ENCODE measurements around the gene MN1. TPM values are rescaled to one million over a fixed set of nuclear protein-coding genes. Genes with fewer than 3 reads are reported as not detected.
A peak's percentile ranks its signal among the peaks of the same experiment; 100 is the strongest.

MN1 gene
- total and polyA plus RNA-seq, 4 experiments from 2014 or later, result 0.02 to 0.58 (median 0.35) TPM; not detected in 1

GRCh38 chr22:27794226-27794625, 7.3 kb downstream of the MN1 start:
- Histone ChIP-seq H3K4me1 (ENCODE audit: insufficient read depth, low read length) (no peaks in the 10 kb centered on the region), H3K36me3 (ENCODE audit: insufficient read depth, low read length) (no peaks in the 10 kb centered on the region), H3K27me3 (ENCODE audit: insufficient read depth, low read length) (no peaks in the 10 kb centered on the region), H3K9me3 (ENCODE audit: control insufficient read depth in 1 of 2, low read length in 2 of 2) (no peaks in the 10 kb centered on the region), H3K4me3 (ENCODE audit: low read length in 2 of 2) (no peak overlapping the region), H3K27ac (ENCODE audit: low read depth, low read length) (no peak overlapping the region)
- no peak for DNase-seq
- ChIA-PET CTCF (ENCODE audit: partially characterized antibody) (no interaction called here), POLR2A (ENCODE audit: partially characterized antibody) (no interaction called here)
- no peaks in the 10 kb centered on the region for H3K9me3 Mint-ChIP-seq
- H3K4me3 Mint-ChIP-seq, result no peak overlapping the region
- intact Hi-C loops (cut with micrococcal nuclease), result no loop called here
- H3K27me3 Mint-ChIP-seq, result peaks cover 0 to 3% of the 10 kb centered on the region in 2 donors
- H3K36me3 Mint-ChIP-seq, result no peaks in the 10 kb centered on the region
- peak overlapping the region in 1 of 7 donors; percentile 42 for H3K27ac Mint-ChIP-seq
- H3K4me1 Mint-ChIP-seq, result no peaks in the 10 kb centered on the region

DNA sequence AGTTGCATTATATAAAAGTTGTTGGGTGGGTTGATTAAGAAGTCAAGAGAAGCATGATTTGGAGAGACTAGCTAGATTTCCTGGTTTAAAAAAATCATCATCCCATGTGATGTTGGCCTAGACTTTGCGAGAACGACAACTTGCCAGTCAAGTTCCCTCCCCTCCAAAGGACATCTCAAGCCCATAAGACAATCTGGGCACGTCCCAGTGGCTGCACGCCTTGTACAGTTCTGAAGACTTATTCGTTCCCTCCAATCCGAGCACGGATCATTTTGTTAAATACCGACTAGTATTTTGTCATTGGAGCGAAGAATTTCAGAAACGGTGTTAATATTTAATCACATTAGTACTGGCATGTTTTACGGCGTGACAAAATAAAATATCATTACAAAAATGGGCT, 8.0 kb downstream of the MN1 start:
- H3K27me3 ChIP-seq (ENCODE audit: insufficient read depth, low read length), result no peaks in the 10 kb centered on the region
- H3K4me3 ChIP-seq (ENCODE audit: low read length in 2 of 2), result no peak overlapping the region
- Mint-ChIP-seq H3K36me3 (no peaks in the 10 kb centered on the region), H3K4me1 (no peaks in the 10 kb centered on the region), H3K27me3 (peaks cover 0 to 3% of the 10 kb centered on the region in 2 donors), H3K27ac (no peak overlapping the region), H3K9me3 (no peaks in the 10 kb centered on the region), H3K4me3 (no peak overlapping the region)
- intact Hi-C loops (cut with micrococcal nuclease), result no loop called here
- H3K36me3 ChIP-seq (ENCODE audit: insufficient read depth, low read length), result no peaks in the 10 kb centered on the region
- no peaks in the 10 kb centered on the region for H3K9me3 ChIP-seq (ENCODE audit: control insufficient read depth in 1 of 2, low read length in 2 of 2)
- H3K27ac ChIP-seq (ENCODE audit: low read depth, low read length), result no peak overlapping the region
- ChIA-PET POLR2A (ENCODE audit: partially characterized antibody) (no interaction called here), CTCF (ENCODE audit: partially characterized antibody) (no interaction called here)
- DNase-seq, result no peak
- no peaks in the 10 kb centered on the region for H3K4me1 ChIP-seq (ENCODE audit: insufficient read depth, low read length)

GRCh38 chr22:27792452-27793161, 8.9 kb downstream of the MN1 start:
- H3K4me3 Mint-ChIP-seq, result no peak overlapping the region
- H3K27me3 Mint-ChIP-seq, result peaks cover 2 to 3% of the 10 kb centered on the region in 2 donors
- H3K27me3 ChIP-seq (ENCODE audit: insufficient read depth, low read length), result no peaks in the 10 kb centered on the region
- POLR2A ChIA-PET (ENCODE audit: partially characterized antibody), result no interaction called here
- H3K36me3 ChIP-seq (ENCODE audit: insufficient read depth, low read length), result no peaks in the 10 kb centered on the region
- H3K4me1 ChIP-seq (ENCODE audit: insufficient read depth, low read length), result no peaks in the 10 kb centered on the region
- no peaks in the 10 kb centered on the region for H3K9me3 ChIP-seq (ENCODE audit: control insufficient read depth in 1 of 2, low read length in 2 of 2)
- no peak overlapping the region for H3K27ac Mint-ChIP-seq
- no peak overlapping the region for H3K27ac ChIP-seq (ENCODE audit: low read depth, low read length)
- no peak overlapping the region for H3K4me3 ChIP-seq (ENCODE audit: low read length in 2 of 2)
- CTCF ChIA-PET (ENCODE audit: partially characterized antibody), result no interaction called here
- no peaks in the 10 kb centered on the region for H3K9me3 Mint-ChIP-seq
- H3K36me3 Mint-ChIP-seq, result no peaks in the 10 kb centered on the region
- intact Hi-C loops (cut with micrococcal nuclease), result no loop called here
- no peaks in the 10 kb centered on the region for H3K4me1 Mint-ChIP-seq
- no peak for DNase-seq

GRCh38 chr22:27791859-27792241, 9.7 kb downstream of the MN1 start:
- CTCF ChIA-PET (ENCODE audit: partially characterized antibody), result no interaction called here
- H3K4me3 Mint-ChIP-seq, result no peak overlapping the region
- no peaks in the 10 kb centered on the region for H3K36me3 Mint-ChIP-seq
- H3K27me3 ChIP-seq (ENCODE audit: insufficient read depth, low read length), result no peaks in the 10 kb centered on the region
- H3K4me1 Mint-ChIP-seq, result no peaks in the 10 kb centered on the region
- H3K27ac Mint-ChIP-seq, result no peak overlapping the region
- H3K27me3 Mint-ChIP-seq, result peaks cover 2 to 3% of the 10 kb centered on the region in 2 donors
- no peak for DNase-seq
- intact Hi-C loops (cut with micrococcal nuclease), result no loop called here
- H3K4me3 ChIP-seq (ENCODE audit: low read length in 2 of 2), result no peak overlapping the region
- no peaks in the 10 kb centered on the region for H3K9me3 ChIP-seq (ENCODE audit: control insufficient read depth in 1 of 2, low read length in 2 of 2)
- POLR2A ChIA-PET (ENCODE audit: partially characterized antibody), result no interaction called here
- H3K27ac ChIP-seq (ENCODE audit: low read depth, low read length), result no peak overlapping the region
- H3K4me1 ChIP-seq (ENCODE audit: insufficient read depth, low read length), result no peaks in the 10 kb centered on the region
- H3K9me3 Mint-ChIP-seq, result no peaks in the 10 kb centered on the region
- H3K36me3 ChIP-seq (ENCODE audit: insufficient read depth, low read length), result no peaks in the 10 kb centered on the region

- Mint-ChIP-seq H3K36me3 (no peaks in the 10 kb centered on the region), H3K9me3 (no peaks in the 10 kb centered on the region), H3K4me3 (no peak overlapping the region), H3K27me3 (peaks cover 2 to 3% of the 10 kb centered on the region in 2 donors), H3K4me1 (no peaks in the 10 kb centered on the region), H3K27ac (no peak overlapping the region)
- POLR2A ChIA-PET (ENCODE audit: partially characterized antibody), result no interaction called here
- no peak for DNase-seq
- H3K27me3 ChIP-seq (ENCODE audit: insufficient read depth, low read length), result no peaks in the 10 kb centered on the region
- CTCF ChIA-PET (ENCODE audit: partially characterized antibody), result no interaction called here
- no peaks in the 10 kb centered on the region for H3K36me3 ChIP-seq (ENCODE audit: insufficient read depth, low read length)
- H3K9me3 ChIP-seq (ENCODE audit: control insufficient read depth in 1 of 2, low read length in 2 of 2), result no peaks in the 10 kb centered on the region
- H3K4me3 ChIP-seq (ENCODE audit: low read length in 2 of 2), result no peak overlapping the region
- no peak overlapping the region for H3K27ac ChIP-seq (ENCODE audit: low read depth, low read length)
- intact Hi-C loops (cut with micrococcal nuclease), result no loop called here
- H3K4me1 ChIP-seq (ENCODE audit: insufficient read depth, low read length), result no peaks in the 10 kb centered on the region
Observed at GRCh38 chr22:27791159-27791858, 10.2 kb downstream of the MN1 start.

DNA sequence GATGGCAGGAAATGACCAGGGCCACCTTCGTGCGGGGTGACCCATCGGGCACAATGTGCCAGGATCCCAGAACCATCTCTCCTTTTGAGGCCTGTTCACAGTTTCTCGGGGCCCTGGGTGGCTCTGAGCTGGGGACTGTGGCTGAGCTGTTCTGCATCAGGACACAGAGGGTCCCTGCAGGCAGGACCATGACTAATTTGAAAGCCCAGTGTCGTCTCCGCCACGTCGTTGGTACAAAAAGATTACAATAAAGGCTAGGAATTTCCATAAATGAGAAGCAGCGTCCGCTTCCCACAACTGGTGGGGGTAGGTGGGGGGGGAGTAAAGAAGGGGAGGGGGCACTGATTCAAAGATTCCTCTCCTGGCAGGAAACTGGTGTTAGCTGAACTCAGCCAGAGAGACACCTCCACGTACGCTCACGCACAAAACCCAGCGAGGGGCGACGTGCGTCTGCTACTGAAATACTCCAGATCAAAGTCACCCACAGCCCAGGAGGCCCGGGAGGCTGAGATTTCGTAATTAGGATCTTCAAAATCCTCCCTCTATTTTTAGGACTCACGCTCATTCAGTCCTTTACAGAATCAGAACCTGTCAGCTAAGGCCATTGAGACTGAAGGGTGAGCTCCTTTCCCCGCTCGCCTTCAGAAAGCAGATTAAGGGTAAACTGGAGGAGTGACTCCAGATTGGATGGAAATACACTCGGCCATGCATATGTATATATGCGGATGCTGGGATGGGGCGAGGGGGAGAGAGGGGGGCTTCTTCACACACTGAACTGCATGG, 11.0 kb downstream of the MN1 start:
- CTCF ChIA-PET (ENCODE audit: partially characterized antibody), result no interaction called here
- no peaks in the 10 kb centered on the region for H3K9me3 Mint-ChIP-seq
- no peak overlapping the region for H3K27ac Mint-ChIP-seq

DNA sequence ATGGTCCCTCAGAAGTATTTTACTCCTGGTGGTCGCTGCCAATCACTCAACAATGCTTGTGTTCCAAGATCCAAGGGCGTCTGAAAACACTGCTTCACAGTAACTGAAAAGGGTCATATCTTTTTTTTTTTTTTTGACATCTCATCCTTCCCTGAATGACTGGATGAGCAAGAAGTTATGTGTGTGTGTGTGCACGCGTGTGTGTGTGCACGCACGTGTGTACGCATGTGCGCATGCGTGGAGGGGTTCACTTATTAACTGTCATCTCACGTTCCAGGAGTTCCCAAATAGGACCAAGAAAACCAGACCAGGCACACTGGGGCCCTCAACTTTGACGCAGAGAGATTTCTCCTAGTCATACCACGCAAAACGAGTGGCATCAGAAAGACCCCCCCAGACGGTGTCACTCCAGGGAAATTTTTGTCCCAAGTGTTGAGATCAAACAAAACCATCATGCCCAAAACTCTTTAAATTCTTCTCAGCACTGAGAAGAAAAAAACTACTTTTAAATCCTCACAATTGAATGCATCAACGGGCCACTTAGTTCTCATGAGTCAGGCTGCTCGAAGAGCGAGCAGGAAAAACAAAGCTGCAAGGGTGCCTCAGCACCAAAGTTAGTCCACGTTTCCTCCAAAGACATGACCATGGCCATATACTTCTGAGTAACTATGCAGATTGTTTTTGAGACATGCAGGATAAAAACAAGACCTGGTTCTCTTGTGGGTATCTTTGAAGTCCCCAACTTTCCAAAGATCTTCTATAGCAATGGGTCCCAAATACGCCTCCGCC, 12.9 kb downstream of the MN1 start:
- no peaks in the 10 kb centered on the region for H3K36me3 Mint-ChIP-seq
- intact Hi-C loops (cut with micrococcal nuclease), result no loop called here
- ChIA-PET POLR2A (ENCODE audit: partially characterized antibody) (no interaction called here), CTCF (ENCODE audit: partially characterized antibody) (no interaction called here)
- no peak for DNase-seq
- Histone ChIP-seq H3K27ac (ENCODE audit: low read depth, low read length) (no peak overlapping the region), H3K27me3 (ENCODE audit: insufficient read depth, low read length) (no peaks in the 10 kb centered on the region), H3K36me3 (ENCODE audit: insufficient read depth, low read length) (no peaks in the 10 kb centered on the region), H3K9me3 (ENCODE audit: control insufficient read depth in 1 of 2, low read length in 2 of 2) (no peaks in the 10 kb centered on the region), H3K4me3 (ENCODE audit: low read length in 2 of 2) (no peak overlapping the region), H3K4me1 (ENCODE audit: insufficient read depth, low read length) (no peaks in the 10 kb centered on the region)
- no peaks in the 10 kb centered on the region for H3K9me3 Mint-ChIP-seq
- H3K4me3 Mint-ChIP-seq, result no peak overlapping the region
- no peaks in the 10 kb centered on the region for H3K4me1 Mint-ChIP-seq
- H3K27ac Mint-ChIP-seq, result no peak overlapping the region
- H3K27me3 Mint-ChIP-seq, result peaks cover 4 to 6% of the 10 kb centered on the region in 2 donors

More for the DNA sequence above, 11.0 kb downstream of the MN1 start:
- no peak for DNase-seq
- no peaks in the 10 kb centered on the region for H3K36me3 ChIP-seq (ENCODE audit: insufficient read depth, low read length)
- no peaks in the 10 kb centered on the region for H3K27me3 ChIP-seq (ENCODE audit: insufficient read depth, low read length)
- H3K27ac ChIP-seq (ENCODE audit: low read depth, low read length), result no peak overlapping the region
- POLR2A ChIA-PET (ENCODE audit: partially characterized antibody), result no interaction called here
- no peak overlapping the region for H3K4me3 Mint-ChIP-seq
- no peaks in the 10 kb centered on the region for H3K9me3 ChIP-seq (ENCODE audit: control insufficient read depth in 1 of 2, low read length in 2 of 2)
- no peaks in the 10 kb centered on the region for H3K36me3 Mint-ChIP-seq
- H3K4me1 Mint-ChIP-seq, result no peaks in the 10 kb centered on the region
- peaks cover 1 to 2% of the 10 kb centered on the region in 2 donors for H3K27me3 Mint-ChIP-seq
- no peak overlapping the region for H3K4me3 ChIP-seq (ENCODE audit: low read length in 2 of 2)
- intact Hi-C loops (cut with micrococcal nuclease), result no loop called here
- H3K4me1 ChIP-seq (ENCODE audit: insufficient read depth, low read length), result no peaks in the 10 kb centered on the region
